GM12891 (cell line): ENCODE results near the gene DMXL2.

Experiments used
- DNase-seq: peaks from one replicate; pipeline ENCODE4 v3.0.0; 2011; ENCODE audit warnings: low spot score; ENCODE audit not compliant: insufficient read length
- FAIRE-seq: peaks from 2 replicates; lab custom pipeline; 2011; peaks lifted over from hg19 to GRCh38; lab: Jason Lieb, UNC
- PAX5 ChIP-seq: IDR thresholded peaks from 2 replicates; pipeline ENCODE4 v1.6.1; 2011; ENCODE audit warnings: low read length, moderate library complexity, mild to moderate bottlenecking; ENCODE audit not compliant: insufficient read depth, severe bottlenecking
- POLR2A ChIP-seq: IDR thresholded peaks from 2 replicates; pipeline ENCODE4 v1.6.1; 2011; ENCODE audit warnings: low read depth, low read length, control low read depth
- POLR2AphosphoS5 ChIP-seq: IDR thresholded peaks from 2 replicates; pipeline ENCODE4 v1.6.1; 2011; ENCODE audit warnings: low read depth, low read length, control low read depth
- POU2F2 ChIP-seq: IDR thresholded peaks from 2 replicates; pipeline ENCODE4 v1.6.1; 2011; ENCODE audit warnings: low read depth, mild to moderate bottlenecking, control low read depth, low read length, moderate library complexity
- SPI1 ChIP-seq: IDR thresholded peaks from 2 replicates; pipeline ENCODE4 v1.6.1; 2011; ENCODE audit warnings: low read depth, low read length, control low read depth
- TAF1 ChIP-seq: IDR thresholded peaks from 2 replicates; pipeline ENCODE4 v1.6.1; 2011; ENCODE audit warnings: low read depth, low read length, control low read depth

DMXL2 gene

DNA sequence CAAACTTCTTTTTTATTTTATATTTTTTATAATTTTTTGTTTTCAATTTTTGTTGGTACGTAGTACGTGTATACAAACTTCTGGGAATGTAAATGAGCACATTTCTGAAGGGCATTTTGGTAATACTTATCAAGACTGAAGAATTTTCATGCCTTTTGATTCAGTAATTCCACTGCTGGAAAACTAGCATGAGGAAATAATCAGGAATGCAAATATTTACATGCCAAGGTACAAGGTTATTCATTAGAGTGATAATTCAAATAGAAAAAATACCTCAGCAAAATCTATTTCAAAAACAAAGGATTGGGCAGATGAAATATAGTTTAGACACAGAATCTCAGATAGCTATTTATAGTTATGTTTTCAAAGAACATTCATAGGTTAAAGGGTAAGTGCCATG is 128.7 kb downstream of the DMXL2 start:
- TF ChIP-seq POU2F2, result no peak
- TF ChIP-seq POLR2A, result no peak
- no peak for TF ChIP-seq POLR2AphosphoS5
- no peak for TF ChIP-seq TAF1
- no peak for TF ChIP-seq PAX5
- TF ChIP-seq SPI1, result no peak
- DNase-seq, result no peak
- FAIRE-seq, result no peak

DNA sequence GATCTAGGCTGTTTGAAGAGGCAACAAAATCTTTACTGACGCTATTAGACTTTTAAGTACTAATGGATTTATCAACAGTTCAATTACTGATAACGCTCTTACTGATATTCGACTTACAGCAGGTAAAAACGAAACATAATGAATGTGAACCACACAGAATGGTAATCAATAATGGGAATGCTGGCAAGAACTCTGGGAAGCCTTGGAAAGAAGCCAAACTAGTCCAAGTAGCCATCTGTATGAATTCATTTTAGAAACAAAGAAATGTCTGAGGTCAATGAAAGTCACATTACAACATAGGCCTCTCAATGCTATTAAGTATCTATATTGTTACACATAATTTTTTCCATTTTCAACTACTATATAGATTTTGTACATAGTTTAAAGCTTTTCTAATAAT is 130.0 kb downstream of the DMXL2 start:
- DNase-seq (no peak), FAIRE-seq (no peak)
- no peak for TF ChIP-seq SPI1
- no peak for TF ChIP-seq POU2F2
- no peak for TF ChIP-seq POLR2A
- TF ChIP-seq POLR2AphosphoS5, result no peak
- no peak for TF ChIP-seq TAF1
- TF ChIP-seq PAX5, result no peak

DNA sequence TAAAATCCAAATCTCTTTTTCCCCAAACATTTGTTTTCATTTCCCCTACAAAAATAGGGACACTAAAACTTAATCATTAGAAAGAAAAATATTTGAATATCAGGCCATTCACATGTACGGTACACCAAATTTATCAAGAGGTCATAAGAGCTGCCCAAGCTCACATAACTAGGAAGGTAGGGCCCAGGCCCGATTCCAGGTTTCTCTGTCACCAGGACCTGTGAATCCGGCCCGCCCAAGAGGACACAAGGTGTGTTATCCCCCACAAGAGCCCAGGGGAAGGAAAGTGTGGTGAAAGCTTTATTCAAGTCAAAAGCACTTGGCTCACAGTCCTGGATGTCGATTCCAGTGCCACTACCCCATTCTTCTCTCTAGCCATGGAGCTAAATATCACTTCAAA is 130.6 kb downstream of the DMXL2 start:
- no peak for TF ChIP-seq POLR2A
- no peak for TF ChIP-seq SPI1
- no peak for TF ChIP-seq POU2F2
- no peak for TF ChIP-seq PAX5
- TF ChIP-seq POLR2AphosphoS5, result no peak
- TF ChIP-seq TAF1, result no peak
- FAIRE-seq (peak; percentile 43), DNase-seq (no peak)

GRCh38 chr15:51484781-51485180 is 137.8 kb downstream of the DMXL2 start:
- FAIRE-seq (no peak), DNase-seq (no peak)
- no peak for TF ChIP-seq SPI1
- TF ChIP-seq TAF1, result no peak
- TF ChIP-seq PAX5, result no peak
- no peak for TF ChIP-seq POU2F2
- TF ChIP-seq POLR2A, result no peak

GRCh38 chr15:51483985-51484384 is 138.6 kb downstream of the DMXL2 start:
- TF ChIP-seq POLR2AphosphoS5 (no peak), PAX5 (no peak), TAF1 (no peak), POLR2A (no peak), POU2F2 (no peak), SPI1 (no peak)
- DNase-seq (no peak), FAIRE-seq (no peak)

DNA sequence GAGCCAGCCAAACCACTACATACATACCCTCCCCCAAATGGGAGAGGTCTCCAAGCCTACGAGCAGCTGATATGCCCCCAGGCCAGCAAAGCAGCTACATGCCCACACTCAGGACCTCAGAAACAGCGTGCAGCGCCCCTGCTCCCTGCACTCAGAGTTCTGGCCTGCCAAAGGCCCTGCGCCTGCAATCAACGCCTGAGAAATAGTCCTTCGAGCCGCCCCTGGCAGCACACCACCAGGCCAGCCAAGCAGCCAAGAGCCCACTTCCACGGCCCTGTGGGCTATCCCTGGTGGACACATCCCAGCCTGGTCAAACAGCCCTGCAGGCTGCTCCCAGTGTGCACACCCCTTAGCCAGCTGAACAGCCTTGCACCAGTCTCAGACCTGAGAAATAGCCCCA is 139.1 kb downstream of the DMXL2 start:
- FAIRE-seq, result no peak
- no peak for DNase-seq
- TF ChIP-seq POLR2AphosphoS5 (no peak), POU2F2 (no peak), POLR2A (no peak), SPI1 (no peak), PAX5 (no peak), TAF1 (no peak)

DNA sequence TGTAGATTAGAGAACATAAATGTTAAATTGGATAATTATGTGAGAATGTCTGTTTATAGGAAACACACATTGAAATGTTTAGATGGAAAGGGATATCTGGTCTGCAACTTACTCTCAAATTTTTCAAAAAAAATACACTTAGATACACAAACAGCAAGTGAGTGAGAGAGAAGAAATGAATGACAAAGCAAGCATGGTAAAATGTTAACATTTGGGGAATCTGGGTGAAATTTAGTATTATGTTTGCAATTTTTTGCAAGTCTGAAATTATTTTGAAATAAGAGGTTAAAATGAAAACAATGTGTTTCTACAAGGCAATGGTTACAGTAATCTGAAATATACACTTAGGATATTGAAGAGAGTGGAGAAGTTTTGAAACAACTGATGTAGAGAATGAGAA is 146.8 kb downstream of the DMXL2 start:
- DNase-seq, result no peak
- FAIRE-seq, result no peak
- TF ChIP-seq TAF1, result no peak
- no peak for TF ChIP-seq SPI1

DNA sequence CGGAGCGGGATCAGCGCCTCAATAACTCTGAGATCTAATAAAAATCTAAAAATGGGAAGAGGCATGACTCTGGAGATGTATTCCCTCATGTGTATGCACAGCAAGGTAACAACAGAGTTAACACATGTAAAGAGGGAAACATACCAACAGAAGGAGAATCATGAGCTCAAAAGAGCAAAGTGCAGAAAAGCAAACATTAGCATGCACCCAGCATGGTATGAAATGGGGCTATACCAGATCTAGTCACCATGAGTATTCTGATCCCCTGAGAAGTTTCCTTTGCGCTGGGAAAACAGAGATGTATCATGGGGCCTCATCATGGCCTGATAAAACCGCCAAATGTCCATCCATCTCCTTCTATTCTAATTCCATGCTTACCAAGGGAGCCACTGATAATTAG is 152.1 kb downstream of the DMXL2 start:
- DNase-seq, result no peak

GRCh38 chr15:51460796-51461195 is 161.8 kb downstream of the DMXL2 start:
- FAIRE-seq (no peak), DNase-seq (no peak)
- TF ChIP-seq POLR2AphosphoS5 (no peak), PAX5 (no peak), POU2F2 (no peak), TAF1 (no peak), POLR2A (no peak), SPI1 (no peak)

More for the DNA sequence above, 152.1 kb downstream of the DMXL2 start:
- FAIRE-seq, result no peak
- TF ChIP-seq PAX5 (no peak), POU2F2 (no peak), SPI1 (no peak), POLR2A (no peak), TAF1 (no peak), POLR2AphosphoS5 (no peak)

DNA sequence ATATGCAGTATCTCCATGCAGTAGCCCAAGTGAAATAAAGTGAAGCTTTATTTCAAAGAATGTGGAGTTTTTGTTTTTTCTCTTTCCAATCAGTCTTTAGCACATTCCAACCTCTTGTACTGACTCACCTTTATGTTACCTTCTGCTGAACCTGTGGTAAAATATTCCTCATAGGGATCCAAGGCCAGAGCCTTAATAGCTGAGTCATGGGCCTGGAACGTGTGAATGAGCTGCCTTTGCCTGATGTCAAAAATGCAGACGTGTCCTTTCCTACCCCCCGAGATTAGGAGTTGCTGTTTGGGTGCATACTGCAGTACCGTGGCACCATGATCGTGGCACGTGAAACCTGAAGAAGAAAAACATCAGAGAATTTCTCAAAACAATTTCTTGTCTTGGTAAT is 172.6 kb downstream of the DMXL2 start:
- no peak for TF ChIP-seq POLR2A
- TF ChIP-seq POU2F2, result no peak
- no peak for TF ChIP-seq TAF1
- TF ChIP-seq SPI1, result no peak
- no peak for TF ChIP-seq PAX5
- no peak for TF ChIP-seq POLR2AphosphoS5
- DNase-seq, result no peak
- no peak for FAIRE-seq

DNA sequence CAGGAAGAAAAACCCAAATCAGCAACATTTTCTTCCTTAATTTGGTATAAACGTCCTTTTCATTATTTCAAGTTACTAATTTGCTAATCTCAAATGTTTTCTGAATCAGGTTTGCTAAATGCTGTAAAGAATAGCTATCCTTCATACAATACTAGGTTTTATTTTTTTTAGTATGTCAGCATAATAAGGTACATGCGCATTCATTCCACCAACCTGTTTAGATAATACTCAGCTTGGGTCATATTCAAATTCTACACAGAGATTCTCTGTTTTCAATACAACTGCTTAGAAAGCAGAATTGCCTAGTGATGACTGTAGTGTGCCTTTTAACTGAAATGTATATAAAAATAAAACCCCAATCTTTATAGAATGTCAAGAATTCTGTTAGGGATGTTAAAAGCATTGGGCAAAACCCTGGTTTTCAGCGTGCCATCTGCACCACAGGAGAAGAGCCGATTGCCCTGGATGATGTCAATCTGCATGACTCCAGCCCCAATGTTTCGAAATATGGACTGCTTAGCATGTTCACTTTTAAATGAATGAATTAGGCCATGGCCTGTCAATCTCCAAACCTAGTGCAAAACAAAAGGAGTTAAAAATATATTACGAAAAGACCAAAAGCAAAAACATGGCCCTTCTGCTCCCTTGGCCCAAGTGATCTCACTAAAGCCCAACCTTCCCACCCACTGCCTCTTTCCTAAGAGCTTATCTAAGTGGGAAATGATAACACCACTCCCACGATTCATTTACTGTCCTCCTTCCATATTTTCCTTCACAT is 173.8 kb downstream of the DMXL2 start:
- no peak for FAIRE-seq
- TF ChIP-seq TAF1, result no peak
- TF ChIP-seq SPI1, result no peak
- no peak for TF ChIP-seq POU2F2
- no peak for TF ChIP-seq POLR2A
- TF ChIP-seq PAX5, result no peak
- no peak for TF ChIP-seq POLR2AphosphoS5
- no peak for DNase-seq
